Measurements from ENCODE around the gene CYP2C9.
"Not testable (repeated sequence)": the region's sequence is repeated elsewhere in the genome, so short reads cannot be mapped to it uniquely, and the experiment has no call there.

Gene CYP2C9

GRCh38 chr10:94946181-94946580, 7.7 kb downstream of the CYP2C9 start:
- not testable (repeated sequence) for H3K36me3 ChIP-seq (ENCODE audit: control insufficient read depth, insufficient read depth, low read length); H3K4me3 ChIP-seq (ENCODE audit: low read length); H3K4me1 ChIP-seq (ENCODE audit: control insufficient read depth, insufficient read depth, low read length); H3K27ac ChIP-seq (ENCODE audit: low read length); H3K27me3 ChIP-seq (ENCODE audit: control insufficient read depth, insufficient read depth, low read length); H3K9me3 ChIP-seq (ENCODE audit: control insufficient read depth, insufficient read depth, low read length); DNase-seq (ENCODE audit: low read depth, low spot score)
- no CpG with 5 or more reads among the region's 4 CpGs for WGBS (ENCODE audit: insufficient coverage, insufficient read length)

GRCh38 chr10:94963901-94964300, 25.4 kb downstream of the CYP2C9 start:
- no peak overlapping the region for H3K27ac ChIP-seq (ENCODE audit: low read length)
- no CpG with 5 or more reads among the region's 1 CpG for WGBS (ENCODE audit: insufficient coverage, insufficient read length)
- DNase-seq (ENCODE audit: low read depth, low spot score), result peak; percentile 47
- H3K4me3 ChIP-seq (ENCODE audit: low read length), result no peak overlapping the region
- H3K36me3 ChIP-seq (ENCODE audit: control insufficient read depth, insufficient read depth, low read length), result no peaks in the 10 kb centered on the region
- no peaks in the 10 kb centered on the region for H3K27me3 ChIP-seq (ENCODE audit: control insufficient read depth, insufficient read depth, low read length)
- H3K9me3 ChIP-seq (ENCODE audit: control insufficient read depth, insufficient read depth, low read length), result no peaks in the 10 kb centered on the region; the same call in 1 of the 2 replicates
- no peaks in the 10 kb centered on the region for H3K4me1 ChIP-seq (ENCODE audit: control insufficient read depth, insufficient read depth, low read length)

GRCh38 chr10:94983555-94983954, 45.1 kb downstream of the CYP2C9 start:
- no peak overlapping the region for H3K4me3 ChIP-seq (ENCODE audit: low read length)
- no peak overlapping the region for H3K27ac ChIP-seq (ENCODE audit: low read length)
- no peaks in the 10 kb centered on the region for H3K9me3 ChIP-seq (ENCODE audit: control insufficient read depth, insufficient read depth, low read length)
- no peak for DNase-seq (ENCODE audit: low read depth, low spot score)
- H3K4me1 ChIP-seq (ENCODE audit: control insufficient read depth, insufficient read depth, low read length), result no peaks in the 10 kb centered on the region
- H3K36me3 ChIP-seq (ENCODE audit: control insufficient read depth, insufficient read depth, low read length), result no peaks in the 10 kb centered on the region
- no peaks in the 10 kb centered on the region for H3K27me3 ChIP-seq (ENCODE audit: control insufficient read depth, insufficient read depth, low read length)
- no CpG with 5 or more reads among the region's 4 CpGs for WGBS (ENCODE audit: insufficient coverage, insufficient read length)

- Histone ChIP-seq H3K4me3 (ENCODE audit: low read length) (no peak overlapping the region), H3K9me3 (ENCODE audit: control insufficient read depth, insufficient read depth, low read length) (no peaks in the 10 kb centered on the region), H3K36me3 (ENCODE audit: control insufficient read depth, insufficient read depth, low read length) (no peaks in the 10 kb centered on the region), H3K4me1 (ENCODE audit: control insufficient read depth, insufficient read depth, low read length) (no peaks in the 10 kb centered on the region), H3K27me3 (ENCODE audit: control insufficient read depth, insufficient read depth, low read length) (no peaks in the 10 kb centered on the region), H3K27ac (ENCODE audit: low read length) (no peak overlapping the region)
- no peak for DNase-seq (ENCODE audit: low read depth, low spot score)
These were observed 50.7 kb downstream of the CYP2C9 start for GRCh38 chr10:94989192-94989591.

- DNase-seq (ENCODE audit: low read depth, low spot score), result no peak
- Histone ChIP-seq H3K9me3 (ENCODE audit: control insufficient read depth, insufficient read depth, low read length) (no peaks in the 10 kb centered on the region), H3K36me3 (ENCODE audit: control insufficient read depth, insufficient read depth, low read length) (no peaks in the 10 kb centered on the region), H3K4me3 (ENCODE audit: low read length) (no peak overlapping the region), H3K27ac (ENCODE audit: low read length) (no peak overlapping the region), H3K27me3 (ENCODE audit: control insufficient read depth, insufficient read depth, low read length) (no peaks in the 10 kb centered on the region), H3K4me1 (ENCODE audit: control insufficient read depth, insufficient read depth, low read length) (no peaks in the 10 kb centered on the region)
- no CpG with 5 or more reads among the region's 1 CpG for WGBS (ENCODE audit: insufficient coverage, insufficient read length)
These were observed 52.9 kb downstream of the CYP2C9 start for GRCh38 chr10:94991243-94991888.

- DNase-seq (ENCODE audit: low read depth, low spot score), result no peak
- Histone ChIP-seq H3K4me3 (ENCODE audit: low read length) (no peak overlapping the region), H3K4me1 (ENCODE audit: control insufficient read depth, insufficient read depth, low read length) (no peaks in the 10 kb centered on the region), H3K9me3 (ENCODE audit: control insufficient read depth, insufficient read depth, low read length) (no peaks in the 10 kb centered on the region), H3K27ac (ENCODE audit: low read length) (no peak overlapping the region), H3K27me3 (ENCODE audit: control insufficient read depth, insufficient read depth, low read length) (no peaks in the 10 kb centered on the region), H3K36me3 (ENCODE audit: control insufficient read depth, insufficient read depth, low read length) (no peaks in the 10 kb centered on the region)
- no CpG with 5 or more reads among the region's 4 CpGs for WGBS (ENCODE audit: insufficient coverage, insufficient read length)
These were observed 54.4 kb downstream of the CYP2C9 start for GRCh38 chr10:94992811-94993210.

GRCh38 chr10:94997741-94998174, 59.3 kb downstream of the CYP2C9 start:
- DNase-seq (ENCODE audit: low read depth, low spot score), result peak; percentile 11
- no peak overlapping the region for H3K4me3 ChIP-seq (ENCODE audit: low read length)
- no CpG with 5 or more reads among the region's 6 CpGs for WGBS (ENCODE audit: insufficient coverage, insufficient read length)
- H3K9me3 ChIP-seq (ENCODE audit: control insufficient read depth, insufficient read depth, low read length), result no peaks in the 10 kb centered on the region
- no peak overlapping the region for H3K27ac ChIP-seq (ENCODE audit: low read length)
- no peaks in the 10 kb centered on the region for H3K36me3 ChIP-seq (ENCODE audit: control insufficient read depth, insufficient read depth, low read length)
- H3K27me3 ChIP-seq (ENCODE audit: control insufficient read depth, insufficient read depth, low read length), result no peaks in the 10 kb centered on the region
- no peaks in the 10 kb centered on the region for H3K4me1 ChIP-seq (ENCODE audit: control insufficient read depth, insufficient read depth, low read length)

- Histone ChIP-seq H3K4me1 (ENCODE audit: control insufficient read depth, insufficient read depth, low read length) (no peaks in the 10 kb centered on the region), H3K27ac (ENCODE audit: low read length) (no peak overlapping the region), H3K27me3 (ENCODE audit: control insufficient read depth, insufficient read depth, low read length) (no peaks in the 10 kb centered on the region), H3K4me3 (ENCODE audit: low read length) (no peak overlapping the region), H3K36me3 (ENCODE audit: control insufficient read depth, insufficient read depth, low read length) (no peaks in the 10 kb centered on the region), H3K9me3 (ENCODE audit: control insufficient read depth, insufficient read depth, low read length) (no peaks in the 10 kb centered on the region)
- no peak for DNase-seq (ENCODE audit: low read depth, low spot score)
- WGBS (ENCODE audit: insufficient coverage, insufficient read length), result no CpG with 5 or more reads among the region's 2 CpGs
These were observed 88.0 kb downstream of the CYP2C9 start for GRCh38 chr10:95026461-95026860.

- H3K4me1 ChIP-seq (ENCODE audit: control insufficient read depth, insufficient read depth, low read length), result no peaks in the 10 kb centered on the region
- H3K36me3 ChIP-seq (ENCODE audit: control insufficient read depth, insufficient read depth, low read length), result no peaks in the 10 kb centered on the region
- H3K27me3 ChIP-seq (ENCODE audit: control insufficient read depth, insufficient read depth, low read length), result no peaks in the 10 kb centered on the region
- H3K4me3 ChIP-seq (ENCODE audit: low read length), result no peak overlapping the region
- no peaks in the 10 kb centered on the region for H3K9me3 ChIP-seq (ENCODE audit: control insufficient read depth, insufficient read depth, low read length)
- DNase-seq (ENCODE audit: low read depth, low spot score), result no peak
- H3K27ac ChIP-seq (ENCODE audit: low read length), result no peak overlapping the region
These were observed 93.2 kb downstream of the CYP2C9 start for GRCh38 chr10:95031656-95032055.

GRCh38 chr10:95034401-95034800, 95.9 kb downstream of the CYP2C9 start:
- Histone ChIP-seq H3K4me1 (ENCODE audit: control insufficient read depth, insufficient read depth, low read length) (no peaks in the 10 kb centered on the region), H3K4me3 (ENCODE audit: low read length) (no peak overlapping the region), H3K27me3 (ENCODE audit: control insufficient read depth, insufficient read depth, low read length) (no peaks in the 10 kb centered on the region), H3K36me3 (ENCODE audit: control insufficient read depth, insufficient read depth, low read length) (no peaks in the 10 kb centered on the region), H3K9me3 (ENCODE audit: control insufficient read depth, insufficient read depth, low read length) (no peaks in the 10 kb centered on the region), H3K27ac (ENCODE audit: low read length) (no peak overlapping the region)
- no CpG with 5 or more reads among the region's 4 CpGs for WGBS (ENCODE audit: insufficient coverage, insufficient read length)
- no peak for DNase-seq (ENCODE audit: low read depth, low spot score)

All from iPS DF 6.9 (cell line).